Vagina (tissue), 2 donors: Measurements from ENCODE around the gene ENOX2. TPM values are rescaled to one million over a fixed set of nuclear protein-coding genes. Genes with fewer than 3 reads are reported as not detected.

Experiments used
- DNase-seq, 2 donors: peaks; one replicate each; pipeline ENCODE4 v3.0.0-alpha.2; 2017; ENCODE audit errors: extremely low spot score in 2 of 2
- H3K27ac ChIP-seq: fragments of 200-600 bp; sonication (generic); one replicate; pipeline ENCODE4 v1.5.1; 2019
- H3K27me3 ChIP-seq: fragments of 200-600 bp; sonication (generic); one replicate; pipeline ENCODE4 v1.5.1; 2019
- H3K36me3 ChIP-seq, 2 donors: fragments of 200-600 bp; sonication (generic); one replicate each; pipeline ENCODE4 v1.5.1; 2017 to 2019
- H3K4me1 ChIP-seq: fragments of 200-600 bp; sonication (generic); one replicate; pipeline ENCODE4 v1.5.1; 2019
- H3K4me3 ChIP-seq, 2 donors: fragments of 200-600 bp; sonication (generic); 1 replicate in 1 of 2; 2 replicates in 1 of 2; pipeline ENCODE4 v1.5.1; 2016 to 2019
- H3K9me3 ChIP-seq: fragments of 200-600 bp; sonication (generic); one replicate; pipeline ENCODE4 v1.5.1; 2019
- POLR2A ChIP-seq, 2 donors: fragments of 450-650 bp; IDR thresholded peaks; one replicate each; pipeline ENCODE4 v1.6.1; 2017; ENCODE audit warnings: antibody characterized with exemption in 2 of 2, mild to moderate bottlenecking in 2 of 2, moderate library complexity in 2 of 2
- POLR2AphosphoS5 ChIP-seq, 2 donors: sonication (generic); formaldehyde crosslinking; IDR thresholded peaks; one replicate each; pipeline ENCODE4 v1.9.0; 2017; ENCODE audit warnings: antibody characterized with exemption in 2 of 2, mild to moderate bottlenecking in 2 of 2, low read depth in 1 of 2; ENCODE audit not compliant: insufficient read depth in 1 of 2
- intact Hi-C: fragments of 100-400 bp; cut with DNase I; formaldehyde crosslinking; loops from one replicate; pipeline ENCODE4 v1.15.1; 2023
- total RNA-seq: library from RNA; depleted of rRNA; stranded (reverse); fragments of >200 nt; gene quantifications from one replicate; pipeline ENCODE4 v1.2.3, GENCODE V29; 2016
- TF ChIP-seq, protein P1 (sequence below), 3 experiments: fragments of 450-650 bp in 2 of 3; fragments of 200-600 bp in 1 of 3; sonication (generic) in 1 of 3; IDR thresholded peaks; one replicate each; pipeline ENCODE4 v1.5.1; 2017 to 2019; ENCODE audit warnings: antibody characterized with exemption in 3 of 3, mild to moderate bottlenecking in 2 of 3, moderate library complexity in 2 of 3

ENOX2 gene
- total RNA-seq, 1 donor from 2014 or later, result 8.8 TPM

DNA sequence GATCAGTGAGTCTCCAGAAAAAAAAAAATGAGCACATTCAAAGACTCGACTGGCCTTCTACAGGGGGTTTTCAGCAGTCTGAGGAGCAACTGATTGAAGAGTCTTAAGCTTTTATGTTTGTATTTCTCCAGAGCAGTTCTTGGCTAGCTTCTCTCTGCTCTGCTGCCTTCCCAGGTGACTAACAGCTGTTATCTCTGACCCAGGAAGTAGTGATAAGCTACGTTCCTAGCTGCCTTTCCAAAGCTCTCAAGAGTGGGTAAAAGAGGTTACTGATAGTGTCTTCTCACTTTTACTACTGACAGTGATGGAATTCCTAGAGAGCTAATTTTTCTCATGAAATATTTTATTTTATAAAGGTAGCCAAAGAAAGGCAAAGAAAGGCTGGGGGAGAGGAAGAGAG is 66.6 kb downstream of the ENOX2 start:
- Histone ChIP-seq H3K9me3 (no peaks in the 10 kb centered on the region), H3K36me3 (no peaks in the 10 kb centered on the region), H3K4me3 (no peak overlapping the region), H3K27ac (no peak overlapping the region), H3K4me1 (no peaks in the 10 kb centered on the region), H3K27me3 (no peaks in the 10 kb centered on the region)
- TF ChIP-seq POLR2AphosphoS5 (IDR thresholded peaks at IDR 0.05; ENCODE audit: insufficient read depth in 1 of 2, low read depth in 1 of 2), result no peak
- TF ChIP-seq, protein P1, sequence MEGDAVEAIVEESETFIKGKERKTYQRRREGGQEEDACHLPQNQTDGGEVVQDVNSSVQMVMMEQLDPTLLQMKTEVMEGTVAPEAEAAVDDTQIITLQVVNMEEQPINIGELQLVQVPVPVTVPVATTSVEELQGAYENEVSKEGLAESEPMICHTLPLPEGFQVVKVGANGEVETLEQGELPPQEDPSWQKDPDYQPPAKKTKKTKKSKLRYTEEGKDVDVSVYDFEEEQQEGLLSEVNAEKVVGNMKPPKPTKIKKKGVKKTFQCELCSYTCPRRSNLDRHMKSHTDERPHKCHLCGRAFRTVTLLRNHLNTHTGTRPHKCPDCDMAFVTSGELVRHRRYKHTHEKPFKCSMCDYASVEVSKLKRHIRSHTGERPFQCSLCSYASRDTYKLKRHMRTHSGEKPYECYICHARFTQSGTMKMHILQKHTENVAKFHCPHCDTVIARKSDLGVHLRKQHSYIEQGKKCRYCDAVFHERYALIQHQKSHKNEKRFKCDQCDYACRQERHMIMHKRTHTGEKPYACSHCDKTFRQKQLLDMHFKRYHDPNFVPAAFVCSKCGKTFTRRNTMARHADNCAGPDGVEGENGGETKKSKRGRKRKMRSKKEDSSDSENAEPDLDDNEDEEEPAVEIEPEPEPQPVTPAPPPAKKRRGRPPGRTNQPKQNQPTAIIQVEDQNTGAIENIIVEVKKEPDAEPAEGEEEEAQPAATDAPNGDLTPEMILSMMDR (IDR thresholded peaks at IDR 0.05), result no peak
- no peak for TF ChIP-seq POLR2A (IDR thresholded peaks at IDR 0.05)
- no peak for DNase-seq
- intact Hi-C loops, result no loop called here

DNA sequence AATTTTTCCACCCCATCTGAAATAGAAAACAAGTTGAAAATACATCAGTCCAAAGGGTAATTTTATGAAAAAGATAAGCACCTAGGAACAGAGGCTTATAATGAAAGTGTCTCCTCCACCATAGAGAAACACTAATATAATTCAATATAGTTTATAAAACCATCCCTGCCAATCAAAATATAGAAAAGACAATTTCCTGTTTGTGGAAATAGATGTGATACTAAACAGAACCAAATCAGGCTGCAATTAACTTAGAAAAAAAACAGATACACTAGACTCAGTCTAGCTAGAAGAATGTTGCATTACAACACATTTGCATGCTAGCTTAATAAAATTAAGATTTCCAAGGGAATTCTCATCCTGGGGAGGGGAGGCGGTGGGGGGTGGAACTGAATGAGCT is 68.2 kb downstream of the ENOX2 start:
- no peaks in the 10 kb centered on the region for H3K9me3 ChIP-seq
- no peaks in the 10 kb centered on the region for H3K36me3 ChIP-seq
- DNase-seq, result no peak
- H3K4me3 ChIP-seq, result no peak overlapping the region
- intact Hi-C loops, result no loop called here
- no peak for TF ChIP-seq POLR2A (IDR thresholded peaks at IDR 0.05)
- TF ChIP-seq, protein P1 (IDR thresholded peaks at IDR 0.05), result no peak
- TF ChIP-seq POLR2AphosphoS5 (IDR thresholded peaks at IDR 0.05; ENCODE audit: insufficient read depth in 1 of 2, low read depth in 1 of 2), result no peak
- H3K27ac ChIP-seq, result no peak overlapping the region
- no peaks in the 10 kb centered on the region for H3K27me3 ChIP-seq
- no peaks in the 10 kb centered on the region for H3K4me1 ChIP-seq

DNA sequence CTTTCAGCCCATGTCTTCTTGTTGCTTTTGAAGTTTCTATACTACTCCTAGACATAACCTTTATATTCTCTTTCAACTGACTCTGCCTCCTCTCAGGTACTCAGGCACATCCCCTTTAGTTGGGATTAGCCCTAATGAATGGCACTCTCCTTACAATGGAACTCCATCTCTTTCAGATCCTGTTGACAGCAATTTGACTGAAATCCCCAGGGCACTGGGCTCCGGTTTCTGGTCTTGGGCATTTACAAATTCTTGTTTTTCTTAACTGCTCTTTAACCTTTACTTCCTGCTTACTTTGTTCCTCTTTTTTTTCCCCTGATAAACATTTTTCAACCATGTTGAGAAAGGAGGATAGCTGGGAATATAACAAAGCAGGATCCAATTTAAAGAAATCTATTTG is 68.9 kb downstream of the ENOX2 start:
- no peaks in the 10 kb centered on the region for H3K4me1 ChIP-seq
- TF ChIP-seq POLR2AphosphoS5 (IDR thresholded peaks at IDR 0.05; ENCODE audit: insufficient read depth in 1 of 2, low read depth in 1 of 2), result no peak
- TF ChIP-seq, protein P1 (IDR thresholded peaks at IDR 0.05), result no peak
- TF ChIP-seq POLR2A (IDR thresholded peaks at IDR 0.05), result no peak
- H3K27me3 ChIP-seq, result no peaks in the 10 kb centered on the region
- no peak overlapping the region for H3K4me3 ChIP-seq
- H3K36me3 ChIP-seq, result no peaks in the 10 kb centered on the region
- H3K9me3 ChIP-seq, result no peaks in the 10 kb centered on the region
- no peak for DNase-seq
- no peak overlapping the region for H3K27ac ChIP-seq
- intact Hi-C loops, result no loop called here

DNA sequence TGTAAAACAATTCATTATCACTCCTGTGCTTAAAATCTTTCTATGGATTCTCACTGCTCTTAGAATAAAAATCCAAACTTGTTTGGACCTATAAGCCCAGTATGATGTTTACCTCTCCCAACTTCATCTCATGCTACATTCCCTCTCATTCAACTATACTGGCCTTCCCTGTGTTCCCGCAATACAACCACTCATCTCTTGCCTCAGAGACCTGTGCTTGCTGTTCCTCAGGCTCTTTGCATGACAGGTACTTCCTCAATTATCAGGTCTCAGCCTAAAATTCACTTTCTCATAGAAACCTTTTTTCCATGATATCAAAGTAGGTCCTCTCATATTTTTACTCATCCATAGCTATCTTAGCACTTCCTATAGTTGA is 71.7 kb downstream of the ENOX2 start:
- TF ChIP-seq, protein P1 (IDR thresholded peaks at IDR 0.05), result no peak
- TF ChIP-seq POLR2AphosphoS5 (IDR thresholded peaks at IDR 0.05; ENCODE audit: insufficient read depth in 1 of 2, low read depth in 1 of 2), result no peak
- no peak for TF ChIP-seq POLR2A (IDR thresholded peaks at IDR 0.05)
- DNase-seq, result no peak
- Histone ChIP-seq H3K36me3 (no peaks in the 10 kb centered on the region), H3K4me1 (no peaks in the 10 kb centered on the region), H3K27me3 (no peaks in the 10 kb centered on the region), H3K9me3 (no peaks in the 10 kb centered on the region), H3K27ac (no peak overlapping the region), H3K4me3 (no peak overlapping the region)
- intact Hi-C loops, result no loop called here

DNA sequence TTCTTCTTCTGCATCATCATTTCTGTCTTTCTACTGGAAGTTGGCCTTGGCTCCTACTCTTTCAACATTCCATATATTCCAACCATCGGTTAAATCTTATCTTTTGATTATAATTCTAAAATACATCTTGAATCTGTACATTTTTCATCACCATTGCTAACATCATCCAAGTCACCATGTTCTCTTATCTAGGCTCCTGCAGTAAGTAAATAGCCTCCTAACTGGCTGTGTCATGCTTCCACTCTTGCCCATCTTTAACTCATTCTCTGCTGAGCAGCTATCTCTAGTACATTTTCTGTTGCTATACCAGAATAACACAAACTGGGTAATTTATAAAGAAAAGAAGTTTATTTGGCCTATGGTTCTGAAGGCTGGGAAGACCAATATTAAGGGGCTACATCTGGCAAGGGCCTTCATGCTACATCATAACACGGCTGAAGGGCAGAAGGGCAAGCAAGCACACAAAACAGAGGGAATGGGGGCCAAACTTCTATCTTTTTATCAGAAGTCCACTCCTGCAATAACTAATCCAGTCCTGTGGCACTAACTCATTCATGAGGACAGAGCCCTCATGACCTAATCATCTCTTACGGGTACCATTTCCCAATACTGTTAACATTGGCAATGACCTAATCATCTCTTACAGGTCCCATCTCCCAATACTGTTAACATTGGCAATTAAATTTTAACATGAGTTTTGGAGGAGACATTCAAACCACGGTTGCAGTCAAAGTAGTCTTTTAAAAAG is 72.2 kb downstream of the ENOX2 start:
- TF ChIP-seq, protein P1 (IDR thresholded peaks at IDR 0.05), result no peak
- no peak for TF ChIP-seq POLR2A (IDR thresholded peaks at IDR 0.05)
- no peak for TF ChIP-seq POLR2AphosphoS5 (IDR thresholded peaks at IDR 0.05; ENCODE audit: insufficient read depth in 1 of 2, low read depth in 1 of 2)
- no peaks in the 10 kb centered on the region for H3K9me3 ChIP-seq

More for the DNA sequence above, 72.2 kb downstream of the ENOX2 start:
- no peak for DNase-seq
- Histone ChIP-seq H3K4me3 (no peak overlapping the region), H3K4me1 (no peaks in the 10 kb centered on the region), H3K27ac (no peak overlapping the region), H3K36me3 (no peaks in the 10 kb centered on the region), H3K27me3 (no peaks in the 10 kb centered on the region)
- intact Hi-C loops, result no loop called here
